Cardiac septum (tissue), 1 donor: ENCODE results near the gene OR5B3. TPM values are rescaled to one million over a fixed set of nuclear protein-coding genes. Genes with fewer than 3 reads are reported as not detected.
"Not testable (repeated sequence)": the region's sequence is repeated elsewhere in the genome, so short reads cannot be mapped to it uniquely, and the experiment has no call there.

ENCODE experiments used
- DNase-seq: peaks from one replicate; pipeline ENCODE4 v3.0.0-alpha.2; 2020; ENCODE audit warnings: low spot score
- intact Hi-C: fragments of 100-400 bp; cut with DNase I; formaldehyde crosslinking; loops from one replicate; pipeline ENCODE4 v1.14.0; 2022
- long read RNA-seq: library from polyadenylated mRNA; unstranded; transcript quantifications from one replicate; pipeline ENCODE4 v2.0.0, GENCODE V29; 2021
- total RNA-seq: library from RNA; stranded (reverse); fragmentation: NEBNext Ultra II Directional; extraction: Animal tissue kit (Norgen Biotek cat#: 25700); gene quantifications from one replicate; pipeline ENCODE4 v1.2.1, GENCODE V29; 2021
- donor health status: DM: no; HTN: no; CAD: no.

Gene OR5B3
- not detected for total RNA-seq
- long read RNA-seq: 0 reads

- DNase-seq: no peak
- intact Hi-C loops: no loop called here
Observed at GRCh38 chr11:58406774-58407173, at the start of gene OR5B3. OR5B3 (minus strand) TSS chr11:58406874; CDS start chr11:58403409, 3,465 bp downstream.

GRCh38 chr11:58451585-58451984 is 44.9 kb upstream of the OR5B3 start:
- DNase-seq: no peak
- intact Hi-C loops: no loop called here

GRCh38 chr11:58446294-58446693 is 39.6 kb upstream of the OR5B3 start:
- intact Hi-C loops: no loop called here
- no peak for DNase-seq

- intact Hi-C loops: no loop called here
Observed at GRCh38 chr11:58444300-58444699, 37.6 kb upstream of the OR5B3 start.

GRCh38 chr11:58442136-58442535 is 35.5 kb upstream of the OR5B3 start, which contains the start of gene OR5B12:
OR5B12 (minus strand) TSS chr11:58442236; CDS start chr11:58440151, 2,085 bp downstream.
- no peak for DNase-seq
- intact Hi-C loops: no loop called here

More at GRCh38 chr11:58444300-58444699, 37.6 kb upstream of the OR5B3 start:
- DNase-seq: no peak

- DNase-seq: no peak
- intact Hi-C loops: no loop called here
Observed at GRCh38 chr11:58438486-58438885, 31.8 kb upstream of the OR5B3 start.

GRCh38 chr11:58434217-58434616 is 27.5 kb upstream of the OR5B3 start:
- intact Hi-C loops: no loop called here
- no peak for DNase-seq

- intact Hi-C loops: no loop called here
- no peak for DNase-seq
Observed at GRCh38 chr11:58433638-58434203, 27.0 kb upstream of the OR5B3 start.

- intact Hi-C loops: no loop called here
- DNase-seq: no peak
Observed at GRCh38 chr11:58429273-58429672, 22.6 kb upstream of the OR5B3 start.

- intact Hi-C loops: no loop called here
- no peak for DNase-seq
Observed at GRCh38 chr11:58428021-58428420, 21.3 kb upstream of the OR5B3 start, which contains the start of gene OR5B2. OR5B2 (minus strand) TSS chr11:58428121; CDS start chr11:58423261, 4,860 bp downstream.

GRCh38 chr11:58399622-58400021 is 7.1 kb downstream of the OR5B3 start:
- not testable (repeated sequence) for DNase-seq

GRCh38 chr11:58395581-58395980 is 11.1 kb downstream of the OR5B3 start:
- DNase-seq: no peak
- intact Hi-C loops: no loop called here

More at GRCh38 chr11:58399622-58400021, 7.1 kb downstream of the OR5B3 start:
- intact Hi-C loops: not testable (repeated sequence)

- no peak for DNase-seq
- intact Hi-C loops: no loop called here
Observed at GRCh38 chr11:58394195-58394594, 12.5 kb downstream of the OR5B3 start.

GRCh38 chr11:58392746-58393145 is 13.9 kb downstream of the OR5B3 start:
- intact Hi-C loops: no loop called here
- no peak for DNase-seq

GRCh38 chr11:58391879-58392278 is 14.8 kb downstream of the OR5B3 start:
- DNase-seq: no peak
- intact Hi-C loops: no loop called here

- DNase-seq: no peak
- intact Hi-C loops: no loop called here
Observed at GRCh38 chr11:58390551-58391063, 16.1 kb downstream of the OR5B3 start.

- intact Hi-C loops: no loop called here
- no peak for DNase-seq
Observed at GRCh38 chr11:58358969-58359368, 47.7 kb downstream of the OR5B3 start, which contains the start of gene OR5B17. OR5B17 (minus strand) TSS chr11:58359069; CDS start chr11:58359069, 0 bp downstream.

GRCh38 chr11:58354727-58355126 is 51.9 kb downstream of the OR5B3 start:
- no peak for DNase-seq

More at GRCh38 chr11:58354727-58355126, 51.9 kb downstream of the OR5B3 start:
- intact Hi-C loops: no loop called here
